Caco-2 (cell line): ENCODE results near the gene KDM4B. TPM values are rescaled to one million over a fixed set of nuclear protein-coding genes. Genes with fewer than 3 reads are reported as not detected.

Experiments used
- BruUV-seq: library from RNA; stranded (reverse); fragments of 400-500 nt; replicated peaks from 2 replicates; lab custom pipeline; 2021; lab: Mats Ljungman, UMichigan
- CTCF ChIA-PET: fragments of 300-600 bp; sonication (Branson Sonifier 250); formaldehyde crosslinking; loops from one replicate; lab custom pipeline; 2022; ENCODE audit warnings: antibody characterized with exemption; lab: Charles Lee
- POLR2A ChIA-PET: fragments of 300-600 bp; sonication (Branson Sonifier 250); formaldehyde crosslinking; loops from one replicate; lab custom pipeline; 2022; ENCODE audit warnings: antibody characterized with exemption; lab: Charles Lee
- DNase-seq, 2 experiments: peaks; one replicate each; pipeline versions ENCODE4 v3.0.0 to v3.0.0-alpha.2; 2020 to 2022
- H3K27me3 ChIP-seq: replicated peaks from 2 replicates; pipeline ENCODE4 v1.6.0; 2011; ENCODE audit warnings: low read length; ENCODE audit not compliant: control insufficient read depth, insufficient read depth
- H3K36me3 ChIP-seq: 2 replicates; pipeline ENCODE4 v1.5.1; 2011; ENCODE audit warnings: low read length; ENCODE audit not compliant: control insufficient read depth, insufficient read depth
- H3K4me1 ChIP-seq: fragments of 250-450 bp; sonication (Bioruptor Pico); 2 replicates; pipeline ENCODE4 v1.5.1; 2020; ENCODE audit warnings: mild to moderate bottlenecking
- H3K4me3 ChIP-seq: 2 replicates; pipeline ENCODE4 v1.5.1; 2011; ENCODE audit warnings: low read depth, mild to moderate bottlenecking, control low read depth, low read length
- H3K9me3 ChIP-seq: fragments of 250-450 bp; sonication (Bioruptor Pico); 2 replicates; pipeline ENCODE4 v1.5.1; 2020; ENCODE audit warnings: mild to moderate bottlenecking, moderate library complexity
- H3K27ac Mint-ChIP-seq: one replicate; pipeline ENCODE4 v1.8.0; 2022; ENCODE audit warnings: mixed read lengths; ENCODE audit not compliant: unreplicated experiment
- H3K27me3 Mint-ChIP-seq: one replicate; pipeline ENCODE4 v1.8.0; 2022; ENCODE audit warnings: mixed read lengths; ENCODE audit not compliant: insufficient read depth, unreplicated experiment
- H3K36me3 Mint-ChIP-seq: one replicate; pipeline ENCODE4 v1.8.0; 2022; ENCODE audit warnings: mild to moderate bottlenecking, mixed read lengths; ENCODE audit not compliant: insufficient read depth, unreplicated experiment
- H3K4me1 Mint-ChIP-seq: one replicate; pipeline ENCODE4 v1.8.0; 2022; ENCODE audit warnings: low read depth, mixed read lengths; ENCODE audit not compliant: unreplicated experiment
- H3K4me3 Mint-ChIP-seq: one replicate; pipeline ENCODE4 v1.8.0; 2022; ENCODE audit warnings: mild to moderate bottlenecking, moderate library complexity, mixed read lengths; ENCODE audit not compliant: unreplicated experiment
- H3K9me3 Mint-ChIP-seq: one replicate; pipeline ENCODE4 v1.8.0; 2022; ENCODE audit warnings: mixed read lengths; ENCODE audit not compliant: unreplicated experiment
- intact Hi-C: fragments of 100-400 bp; cut with micrococcal nuclease; formaldehyde crosslinking; loops from one replicate; pipeline ENCODE4 v1.10.0; 2022; ENCODE audit not compliant: unreplicated experiment
- total RNA-seq: library from RNA; stranded (reverse); gene quantifications from 2 replicates; pipeline ENCODE4 v1.2.3, GENCODE V29; 2022
- TF ChIP-seq, protein P1 (sequence below), 2 experiments: fragments of 200-600 bp in 1 of 2; IDR thresholded peaks; 1 replicate in 1 of 2; 2 replicates in 1 of 2; pipeline versions ENCODE4 v1.5.1 to v1.8.0; 2011 to 2022; ENCODE audit warnings: antibody characterized with exemption in 1 of 2, control low read depth in 1 of 2, inconsistent platforms in 1 of 2, low read depth in 1 of 2, low read length in 1 of 2, mild to moderate bottlenecking in 1 of 2, moderate library complexity in 1 of 2; ENCODE audit not compliant: insufficient read depth in 1 of 2, severe bottlenecking in 1 of 2, unreplicated experiment in 1 of 2

The KDM4B gene
- total RNA-seq, 1 experiment from 2014 or later = 27.4 TPM

GRCh38 chr19:5065663-5066093 is 96.8 kb downstream of the KDM4B start:
- POLR2A ChIA-PET = no interaction called here
- no peaks in the 10 kb centered on the region for H3K4me1 Mint-ChIP-seq
- no peaks in the 10 kb centered on the region for H3K27me3 Mint-ChIP-seq
- peaks cover 41% of the 10 kb centered on the region for H3K36me3 Mint-ChIP-seq
- H3K4me3 Mint-ChIP-seq = no peak overlapping the region
- BruUV-seq = no TSS peak
- peaks cover 10% of the 10 kb centered on the region for H3K9me3 Mint-ChIP-seq
- intact Hi-C loops = no loop called here
- CTCF ChIA-PET = no interaction called here
- Histone ChIP-seq H3K4me1 (no peaks in the 10 kb centered on the region), H3K9me3 (no peaks in the 10 kb centered on the region), H3K36me3 (no peaks in the 10 kb centered on the region), H3K27me3 (no peaks in the 10 kb centered on the region), H3K4me3 (no peak overlapping the region)
- TF ChIP-seq, protein P1, sequence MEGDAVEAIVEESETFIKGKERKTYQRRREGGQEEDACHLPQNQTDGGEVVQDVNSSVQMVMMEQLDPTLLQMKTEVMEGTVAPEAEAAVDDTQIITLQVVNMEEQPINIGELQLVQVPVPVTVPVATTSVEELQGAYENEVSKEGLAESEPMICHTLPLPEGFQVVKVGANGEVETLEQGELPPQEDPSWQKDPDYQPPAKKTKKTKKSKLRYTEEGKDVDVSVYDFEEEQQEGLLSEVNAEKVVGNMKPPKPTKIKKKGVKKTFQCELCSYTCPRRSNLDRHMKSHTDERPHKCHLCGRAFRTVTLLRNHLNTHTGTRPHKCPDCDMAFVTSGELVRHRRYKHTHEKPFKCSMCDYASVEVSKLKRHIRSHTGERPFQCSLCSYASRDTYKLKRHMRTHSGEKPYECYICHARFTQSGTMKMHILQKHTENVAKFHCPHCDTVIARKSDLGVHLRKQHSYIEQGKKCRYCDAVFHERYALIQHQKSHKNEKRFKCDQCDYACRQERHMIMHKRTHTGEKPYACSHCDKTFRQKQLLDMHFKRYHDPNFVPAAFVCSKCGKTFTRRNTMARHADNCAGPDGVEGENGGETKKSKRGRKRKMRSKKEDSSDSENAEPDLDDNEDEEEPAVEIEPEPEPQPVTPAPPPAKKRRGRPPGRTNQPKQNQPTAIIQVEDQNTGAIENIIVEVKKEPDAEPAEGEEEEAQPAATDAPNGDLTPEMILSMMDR (IDR thresholded peaks at IDR 0.05; ENCODE audit: insufficient read depth in 1 of 2, low read depth in 1 of 2, low read length in 1 of 2, severe bottlenecking in 1 of 2, unreplicated experiment in 1 of 2) = no peak
- DNase-seq = no peak
- no peak overlapping the region for H3K27ac Mint-ChIP-seq

DNA sequence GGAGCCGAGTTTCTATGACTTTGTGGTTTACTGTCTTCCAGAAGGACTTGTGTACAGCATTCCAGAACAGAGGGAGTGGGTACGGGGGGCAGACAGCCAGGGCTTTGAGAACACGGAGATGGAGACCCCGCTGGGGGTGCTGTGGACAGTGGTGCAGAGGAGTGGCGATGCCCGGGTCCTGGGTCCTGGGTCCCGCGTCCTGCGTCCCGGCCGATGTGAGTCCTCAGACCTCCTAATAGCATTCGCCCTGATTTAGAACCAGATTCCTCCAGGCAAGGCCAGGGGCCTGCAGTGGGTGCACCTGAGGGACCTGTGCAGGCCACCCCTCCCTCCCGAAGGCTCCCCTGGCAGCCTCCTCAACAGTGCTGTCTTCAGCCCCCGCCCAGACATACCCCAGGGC is 97.9 kb downstream of the KDM4B start:
- Histone ChIP-seq H3K36me3 (no peaks in the 10 kb centered on the region), H3K9me3 (no peaks in the 10 kb centered on the region), H3K27me3 (no peaks in the 10 kb centered on the region), H3K4me1 (no peaks in the 10 kb centered on the region), H3K4me3 (no peak overlapping the region)
- peaks cover 7% of the 10 kb centered on the region for H3K9me3 Mint-ChIP-seq
- no peak overlapping the region for H3K27ac Mint-ChIP-seq
- H3K4me3 Mint-ChIP-seq = no peak overlapping the region
- no peak for DNase-seq
- no TSS peak for BruUV-seq
- ChIA-PET CTCF (interaction anchor here (1.0 kb wide), 1 partner anchor 19 kb away, joined by 3 read pairs; no protein-coding TSS in a partner anchor), POLR2A (no interaction called here)
- peaks cover 32% of the 10 kb centered on the region for H3K36me3 Mint-ChIP-seq
- TF ChIP-seq, protein P1 (IDR thresholded peaks at IDR 0.05; ENCODE audit: insufficient read depth in 1 of 2, low read depth in 1 of 2, low read length in 1 of 2, severe bottlenecking in 1 of 2, unreplicated experiment in 1 of 2) = no peak
- intact Hi-C loops = no loop called here
- H3K4me1 Mint-ChIP-seq = no peaks in the 10 kb centered on the region
- H3K27me3 Mint-ChIP-seq = no peaks in the 10 kb centered on the region

GRCh38 chr19:5067678-5068077 is 98.8 kb downstream of the KDM4B start:
- H3K27ac Mint-ChIP-seq = no peak overlapping the region
- H3K27me3 Mint-ChIP-seq = no peaks in the 10 kb centered on the region
- POLR2A ChIA-PET = no interaction called here
- DNase-seq = no peak
- no peaks in the 10 kb centered on the region for H3K4me1 Mint-ChIP-seq
- H3K4me3 Mint-ChIP-seq = no peak overlapping the region
- no peaks in the 10 kb centered on the region for H3K9me3 ChIP-seq
- CTCF ChIA-PET = interaction anchor here (0.6 to 0.7 kb wide), 2 partner anchors 13 to 81 kb away, joined by 3 to 7 read pairs; no protein-coding TSS in a partner anchor
- H3K9me3 Mint-ChIP-seq = no peaks in the 10 kb centered on the region
- no peaks in the 10 kb centered on the region for H3K4me1 ChIP-seq
- H3K36me3 Mint-ChIP-seq = peaks cover 25% of the 10 kb centered on the region
- BruUV-seq = no TSS peak
- no peaks in the 10 kb centered on the region for H3K36me3 ChIP-seq
- H3K27me3 ChIP-seq = no peaks in the 10 kb centered on the region
- intact Hi-C loops = no loop called here
- no peak overlapping the region for H3K4me3 ChIP-seq
- TF ChIP-seq, protein P1 (IDR thresholded peaks at IDR 0.05; ENCODE audit: insufficient read depth in 1 of 2, low read depth in 1 of 2, low read length in 1 of 2, severe bottlenecking in 1 of 2, unreplicated experiment in 1 of 2) = no peak
